SK-N-SH (cell line): ENCODE measurements around the gene DSTN. TPM values are rescaled to one million over a fixed set of nuclear protein-coding genes. Genes with fewer than 3 reads are reported as not detected.

Experiments
- CTCF ChIA-PET: fragments of 300-600, 350-600 bp; formaldehyde crosslinking; extraction: SDS; loops from one replicate; lab custom pipeline; 2021; lab: Yijun Ruan, JAX
- POLR2A ChIA-PET: fragments of 350-600 bp; sonication (Branson Sonifier 250); formaldehyde crosslinking; extraction: SDS; loops from one replicate; lab custom pipeline; 2020; ENCODE audit warnings: antibody characterized with exemption, inconsistent platforms; lab: Yijun Ruan, JAX
- DNase-seq: peaks from one replicate; pipeline ENCODE4 v3.0.0; 2012
- H2AFZ ChIP-seq: fragments of 200-600 bp; sonication (generic); 2 replicates; pipeline ENCODE4 v1.8.1; 2016; ENCODE audit warnings: antibody characterized with exemption, mild to moderate bottlenecking, low read depth
- H3F3A ChIP-seq: fragments of 200-600 bp; sonication (generic); replicated peaks from 2 replicates; pipeline ENCODE3; 2016; ENCODE audit warnings: antibody characterized with exemption, mild to moderate bottlenecking; ENCODE audit not compliant: insufficient read depth
- H3K27ac ChIP-seq, 2 experiments: fragments of 200-500 bp in 1 of 2; fragments of 200-600 bp in 1 of 2; sonication (Bioruptor generic) in 1 of 2; sonication (generic), shearing (Covaris generic) in 1 of 2; 2 replicates each; pipeline versions ENCODE4 v1.5.1 to v1.6.1; 2014 to 2016; ENCODE audit warnings: low read depth in 2 of 2, inconsistent platforms in 1 of 2, low read length in 1 of 2, mild to moderate bottlenecking in 1 of 2, mixed read lengths in 1 of 2
- H3K27me3 ChIP-seq: fragments of 200-600 bp; sonication (generic), shearing (Covaris generic); 2 replicates; pipeline ENCODE4 v1.6.1; 2016; ENCODE audit warnings: mixed run types; ENCODE audit not compliant: insufficient read depth
- H3K36me3 ChIP-seq, 2 experiments: fragments of 200-500 bp in 1 of 2; fragments of 200-600 bp in 1 of 2; sonication (Bioruptor generic) in 1 of 2; sonication (generic) in 1 of 2; replicated peaks in 1 of 2; 2 replicates each; pipeline versions ENCODE3 to v1.5.1; 2014 to 2016; ENCODE audit warnings: low read length in 1 of 2, mild to moderate bottlenecking in 1 of 2; ENCODE audit not compliant: insufficient read depth in 2 of 2, control insufficient read depth in 1 of 2
- H3K4me1 ChIP-seq, 2 experiments: fragments of 200-500 bp in 1 of 2; fragments of 200-600 bp in 1 of 2; sonication (Bioruptor generic) in 1 of 2; sonication (generic), shearing (Covaris generic) in 1 of 2; 2 replicates each; pipeline versions ENCODE4 v1.5.1 to v1.6.1; 2014 to 2016; ENCODE audit warnings: low read depth in 1 of 2, low read length in 1 of 2, mixed run types in 1 of 2; ENCODE audit not compliant: insufficient read depth in 2 of 2, control insufficient read depth in 1 of 2
- H3K4me2 ChIP-seq: fragments of 200-600 bp; sonication (generic), shearing (Covaris generic); 2 replicates; pipeline ENCODE4 v1.6.1; 2017; ENCODE audit warnings: mixed run types
- H3K4me3 ChIP-seq, 2 experiments: fragments of 200-500 bp in 1 of 2; fragments of 200-600 bp in 1 of 2; sonication (Bioruptor generic) in 1 of 2; sonication (generic), shearing (Covaris generic) in 1 of 2; 2 replicates each; pipeline versions ENCODE4 v1.5.1 to v1.8.1; 2014 to 2016; ENCODE audit warnings: low read depth in 2 of 2, inconsistent platforms in 1 of 2, low read length in 1 of 2, mild to moderate bottlenecking in 1 of 2, mixed read lengths in 1 of 2, moderate library complexity in 1 of 2
- H3K79me2 ChIP-seq: fragments of 200-600 bp; sonication (generic); 2 replicates; pipeline ENCODE4 v1.8.1; 2017; ENCODE audit warnings: mild to moderate bottlenecking; ENCODE audit not compliant: insufficient read depth
- H3K9ac ChIP-seq: fragments of 200-600 bp; sonication (generic); 2 replicates; pipeline ENCODE4 v1.6.1; 2017; ENCODE audit warnings: mixed run types
- H3K9me2 ChIP-seq: fragments of 200-600 bp; sonication (generic); 2 replicates; pipeline ENCODE4 v1.6.1; 2017; ENCODE audit warnings: mixed run types
- H3K9me3 ChIP-seq: fragments of 200-600 bp; sonication (generic); 2 replicates; pipeline ENCODE4 v1.6.1; 2017; ENCODE audit warnings: mixed run types, mild to moderate bottlenecking, moderate library complexity
- H4K20me1 ChIP-seq: fragments of 200-600 bp; sonication (generic); 2 replicates; pipeline ENCODE4 v1.6.1; 2017; ENCODE audit warnings: mild to moderate bottlenecking, mixed run types; ENCODE audit not compliant: insufficient read depth
- CTCF ChIP-seq: fragments of 200-600 bp; sonication (generic); IDR thresholded peaks from 2 replicates; pipeline ENCODE4 v1.6.1; 2017; ENCODE audit warnings: antibody characterized with exemption, mild to moderate bottlenecking, moderate library complexity
- EP300 ChIP-seq, 2 experiments: IDR thresholded peaks; 2 replicates each; pipeline versions ENCODE4 v1.4.0 to v1.6.1; 2012; ENCODE audit warnings: borderline replicate concordance in 1 of 2, low read depth in 1 of 2, low read length in 1 of 2
- EZH2phosphoT487 ChIP-seq: fragments of 200-600 bp; sonication (generic); IDR thresholded peaks from 2 replicates; pipeline ENCODE4 v1.6.1; 2017; ENCODE audit warnings: low read depth, mixed run types, mild to moderate bottlenecking, antibody characterized with exemption, moderate library complexity, borderline replicate concordance
- GATA2 ChIP-seq: sonication (generic); formaldehyde crosslinking; IDR thresholded peaks from 2 replicates; pipeline ENCODE4 v1.5.0; 2020; ENCODE audit warnings: mild to moderate bottlenecking, missing genetic modification reagents
- RXRA ChIP-seq: IDR thresholded peaks from 2 replicates; pipeline ENCODE4 v1.4.0; 2012; ENCODE audit warnings: low read depth, mild to moderate bottlenecking, borderline replicate concordance
- USF2 ChIP-seq: fragments of 150-350 bp; IDR thresholded peaks from 2 replicates; pipeline ENCODE4 v1.6.1; 2017; ENCODE audit warnings: antibody characterized with exemption, low read length, low read depth, borderline replicate concordance
- YY1 ChIP-seq: IDR thresholded peaks from 2 replicates; pipeline ENCODE4 v1.4.0; 2012; ENCODE audit warnings: low read depth, mild to moderate bottlenecking
- WGBS: methylation state at CpG from one replicate; pipeline ENCODE4 v1.1.6; 2017; ENCODE audit warnings: low lambda C conversion rate; 5-methylcytosine and 5-hydroxymethylcytosine counted together
- polyA plus RNA-seq, 3 experiments: library from polyadenylated mRNA; depleted of rRNA; stranded (reverse); fragments of >200 nt; gene quantifications; 2 replicates each; pipeline ENCODE4 v1.2.3, GENCODE V29; 2012

The DSTN gene
- polyA plus RNA-seq, 1 of the 3 experiments (the other 2 are of a cell fraction) = 167 TPM

- no peak overlapping the region for H3K4me3 ChIP-seq
- ChIA-PET CTCF (interaction anchor here (0.6 to 2.9 kb wide), 5 partner anchors 9 to 36 kb away, joined by 3 to 12 read pairs (median 4); partner anchors contain the start of gene RRBP1), POLR2A (interaction anchor here (1.5 kb wide), 1 partner anchor 324 kb away, joined by 3 read pairs; the partner anchor contains the start of gene MGME1)
- H3F3A ChIP-seq = no peaks in the 10 kb centered on the region
- DNase-seq = peak; percentile 57
- peaks cover 86% of the 10 kb centered on the region for H4K20me1 ChIP-seq
- H3K36me3 ChIP-seq = peaks cover 5 to 19% of the 10 kb centered on the region in 2 experiments
- H3K27me3 ChIP-seq = no peaks in the 10 kb centered on the region
- H3K9ac ChIP-seq = no peak overlapping the region
- no peak overlapping the region for H2AFZ ChIP-seq
- 90% methylated on average over 9 of the region's 10 CpGs for WGBS
- no peak overlapping the region for H3K4me2 ChIP-seq
- H3K27ac ChIP-seq = peak overlapping the region in 1 of 2 experiments; percentile 34; a peak in 1 of 4 replicates
- H3K4me1 ChIP-seq = peaks cover 0 to 35% of the 10 kb centered on the region in 2 experiments; a peak in 1 of 4 replicates
- TF ChIP-seq CTCF (no peak), USF2 (no peak), EZH2phosphoT487 (no peak), RXRA (no peak)
- no peaks in the 10 kb centered on the region for H3K9me3 ChIP-seq
- H3K9me2 ChIP-seq = no peaks in the 10 kb centered on the region
- peaks cover 91% of the 10 kb centered on the region for H3K79me2 ChIP-seq
These were observed 75.8 kb downstream of the DSTN start for GRCh38 chr20:17645546-17646208.

GRCh38 chr20:17646209-17646960 is 76.5 kb downstream of the DSTN start:
- Histone ChIP-seq H3K9me2 (no peaks in the 10 kb centered on the region), H3K9me3 (no peaks in the 10 kb centered on the region), H3K4me3 (no peak overlapping the region), H3K27ac (peak overlapping the region in 1 of 2 experiments; percentile 71; a peak in 2 of 4 replicates), H4K20me1 (peaks cover 89% of the 10 kb centered on the region), H3K4me2 (no peak overlapping the region), H3K27me3 (no peaks in the 10 kb centered on the region), H3K36me3 (peaks cover 5 to 13% of the 10 kb centered on the region in 2 experiments), H3K4me1 (peaks cover 0 to 35% of the 10 kb centered on the region in 2 experiments; a peak in 1 of 4 replicates), H3K79me2 (peaks cover 94% of the 10 kb centered on the region), H2AFZ (no peak overlapping the region), H3K9ac (no peak overlapping the region), H3F3A (no peaks in the 10 kb centered on the region)
- CTCF ChIA-PET = interaction anchor here (1.2 to 2.9 kb wide), 4 partner anchors 10 to 292 kb away, joined by 4 to 12 read pairs (median 4); no protein-coding TSS in a partner anchor
- peak; percentile 66 for DNase-seq
- WGBS = 71% methylated on average over 14 of the region's 14 CpGs
- TF ChIP-seq YY1 (no peak), EP300 (IDR thresholded peaks at IDR 0.05; ENCODE audit: borderline replicate concordance in 1 of 2, low read depth in 1 of 2, low read length in 1 of 2) (peak in 1 of 2 experiments; percentile 43; a peak in 1 of 4 replicates), GATA2 (peak; percentile 63)
- POLR2A ChIA-PET = interaction anchor here (1.5 kb wide), 1 partner anchor 323 kb away, joined by 3 read pairs; the partner anchor contains the start of gene MGME1
